ENCODE measurements around the gene KAZN. TPM values are rescaled to one million over a fixed set of nuclear protein-coding genes. Genes with fewer than 3 reads are reported as not detected.

Gene KAZN
- total and polyA plus RNA-seq, 2 donors from 2014 or later, result 17.4 to 60.8 TPM

GRCh38 chr1:14648896-14649855 is 50.7 kb downstream of the KAZN start:
- H3K9me3 ChIP-seq (ENCODE audit: control insufficient read depth in 2 of 3, insufficient read depth in 1 of 3, low read length in 3 of 3), result no peaks in the 10 kb centered on the region
- FAIRE-seq, result no peak
- H3K27me3 ChIP-seq (ENCODE audit: control insufficient read depth, insufficient read depth, low read length), result no peaks in the 10 kb centered on the region
- intact Hi-C loops (cut with DNase I), result no loop called here
- H3K4me3 ChIP-seq (ENCODE audit: low read length in 3 of 3), result no peak overlapping the region
- no peak overlapping the region for H3K9ac ChIP-seq (ENCODE audit: low read length in 3 of 3)
- no peak for DNase-seq
- no peak for TF ChIP-seq CTCF (IDR thresholded peaks at IDR 0.05; ENCODE audit: borderline replicate concordance, extremely low read depth, insufficient read depth)
- no peaks in the 10 kb centered on the region for H3K36me3 ChIP-seq (ENCODE audit: control insufficient read depth in 2 of 3, insufficient read depth in 3 of 3, low read length in 3 of 3)
- H3K27ac ChIP-seq (ENCODE audit: low read depth in 2 of 2, low read length in 2 of 2), result no peak overlapping the region
- H3K4me1 ChIP-seq (ENCODE audit: control insufficient read depth in 2 of 3, insufficient read depth in 2 of 3, low read depth in 1 of 3, low read length in 3 of 3), result no peaks in the 10 kb centered on the region

GRCh38 chr1:14649976-14650375 is 51.5 kb downstream of the KAZN start:
- DNase-seq, result no peak
- Histone ChIP-seq H3K36me3 (ENCODE audit: control insufficient read depth in 2 of 3, insufficient read depth in 3 of 3, low read length in 3 of 3) (no peaks in the 10 kb centered on the region), H3K9me3 (ENCODE audit: control insufficient read depth in 2 of 3, insufficient read depth in 1 of 3, low read length in 3 of 3) (no peaks in the 10 kb centered on the region), H3K4me3 (ENCODE audit: low read length in 3 of 3) (no peak overlapping the region), H3K27ac (ENCODE audit: low read depth in 2 of 2, low read length in 2 of 2) (no peak overlapping the region), H3K9ac (ENCODE audit: low read length in 3 of 3) (no peak overlapping the region), H3K4me1 (ENCODE audit: control insufficient read depth in 2 of 3, insufficient read depth in 2 of 3, low read depth in 1 of 3, low read length in 3 of 3) (no peaks in the 10 kb centered on the region), H3K27me3 (ENCODE audit: control insufficient read depth, insufficient read depth, low read length) (no peaks in the 10 kb centered on the region)
- intact Hi-C loops (cut with DNase I), result no loop called here
- no peak for TF ChIP-seq CTCF (IDR thresholded peaks at IDR 0.05; ENCODE audit: borderline replicate concordance, extremely low read depth, insufficient read depth)
- no peak for FAIRE-seq

DNA sequence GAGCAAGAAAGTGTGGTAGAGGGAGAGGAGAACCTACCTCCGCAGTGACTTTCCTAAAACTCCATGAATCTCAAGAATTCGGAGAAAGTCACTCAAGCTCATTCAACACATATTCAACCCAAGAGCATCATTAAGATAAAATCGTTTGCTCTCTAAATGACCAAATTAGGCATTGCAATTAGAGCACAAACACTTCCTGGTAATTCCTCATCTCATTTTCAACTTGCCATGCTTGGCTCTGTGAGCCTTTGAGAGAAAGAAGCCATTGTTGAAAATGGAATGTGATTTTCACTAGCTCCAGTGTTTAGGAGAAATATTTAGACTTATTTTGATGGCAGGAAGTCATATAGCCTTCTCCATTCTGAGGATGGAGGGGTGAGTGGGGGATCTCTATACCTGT is 52.5 kb downstream of the KAZN start:
- H3K36me3 ChIP-seq (ENCODE audit: control insufficient read depth in 2 of 3, insufficient read depth in 3 of 3, low read length in 3 of 3), result no peaks in the 10 kb centered on the region
- no peak overlapping the region for H3K4me3 ChIP-seq (ENCODE audit: low read length in 3 of 3)
- H3K9ac ChIP-seq (ENCODE audit: low read length in 3 of 3), result no peak overlapping the region
- H3K27ac ChIP-seq (ENCODE audit: low read depth in 2 of 2, low read length in 2 of 2), result no peak overlapping the region
- DNase-seq, result no peak
- no peak for TF ChIP-seq CTCF (IDR thresholded peaks at IDR 0.05; ENCODE audit: borderline replicate concordance, extremely low read depth, insufficient read depth)
- H3K27me3 ChIP-seq (ENCODE audit: control insufficient read depth, insufficient read depth, low read length), result no peaks in the 10 kb centered on the region
- no peaks in the 10 kb centered on the region for H3K9me3 ChIP-seq (ENCODE audit: control insufficient read depth in 2 of 3, insufficient read depth in 1 of 3, low read length in 3 of 3)
- FAIRE-seq, result no peak
- intact Hi-C loops (cut with DNase I), result no loop called here
- no peaks in the 10 kb centered on the region for H3K4me1 ChIP-seq (ENCODE audit: control insufficient read depth in 2 of 3, insufficient read depth in 2 of 3, low read depth in 1 of 3, low read length in 3 of 3)

All from kidney (tissue), 14 donors.